GM19043 (cell line): ENCODE results near the gene RAB11FIP4.

Experiments
- ATAC-seq: cut with Tn5 transposase; IDR thresholded peaks from one replicate; pipeline ENCODE4 v1.9.1; 2021; ENCODE audit warnings: low read depth; ENCODE audit not compliant: unreplicated experiment

Gene RAB11FIP4

DNA sequence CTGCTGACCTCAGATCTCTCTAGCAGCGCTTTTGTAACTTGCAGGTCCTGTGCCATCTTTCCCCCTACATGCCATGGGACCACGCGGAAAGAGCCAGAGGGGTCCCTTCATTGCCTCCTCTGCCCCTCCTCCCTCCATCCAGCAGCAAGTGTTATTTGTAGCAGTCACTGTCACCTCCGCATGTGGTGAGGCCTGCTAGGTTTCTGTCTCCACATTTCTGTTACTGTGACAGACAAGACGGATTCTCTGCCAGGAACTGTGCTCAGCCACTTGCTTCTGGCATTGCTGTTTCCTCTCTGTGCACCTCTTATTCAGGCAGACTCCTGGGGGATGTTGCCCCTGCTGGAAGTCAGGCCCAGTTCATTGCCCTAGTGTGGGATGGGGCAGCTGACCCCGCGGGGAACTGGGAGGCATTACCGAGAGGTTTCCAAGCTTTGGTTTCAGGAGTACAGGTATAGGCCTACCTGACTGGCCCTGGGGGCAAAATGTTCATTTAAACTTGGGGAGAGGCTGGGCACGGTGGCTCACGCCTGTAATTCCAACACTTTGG is 61.2 kb downstream of the RAB11FIP4 start:
- no peak for ATAC-seq

DNA sequence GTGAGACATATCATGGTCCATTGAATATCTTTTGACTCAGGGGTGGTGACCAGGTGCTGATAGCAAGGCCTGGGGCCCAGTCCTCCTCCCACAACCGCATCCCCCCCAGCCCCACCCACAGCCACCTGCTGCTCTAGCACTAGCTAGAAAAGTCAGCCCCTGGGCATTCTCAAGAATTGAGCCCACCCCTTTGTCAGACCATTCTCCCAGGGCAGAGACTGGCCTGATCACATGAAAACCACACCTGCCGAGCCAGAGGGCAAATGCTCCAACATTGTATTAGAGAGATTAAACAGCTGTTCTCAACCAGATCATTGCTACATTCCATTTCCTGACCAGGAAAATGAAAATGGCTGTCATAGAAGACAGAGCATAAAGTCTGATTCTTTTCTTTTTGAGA is 62.4 kb downstream of the RAB11FIP4 start:
- ATAC-seq, result no peak

DNA sequence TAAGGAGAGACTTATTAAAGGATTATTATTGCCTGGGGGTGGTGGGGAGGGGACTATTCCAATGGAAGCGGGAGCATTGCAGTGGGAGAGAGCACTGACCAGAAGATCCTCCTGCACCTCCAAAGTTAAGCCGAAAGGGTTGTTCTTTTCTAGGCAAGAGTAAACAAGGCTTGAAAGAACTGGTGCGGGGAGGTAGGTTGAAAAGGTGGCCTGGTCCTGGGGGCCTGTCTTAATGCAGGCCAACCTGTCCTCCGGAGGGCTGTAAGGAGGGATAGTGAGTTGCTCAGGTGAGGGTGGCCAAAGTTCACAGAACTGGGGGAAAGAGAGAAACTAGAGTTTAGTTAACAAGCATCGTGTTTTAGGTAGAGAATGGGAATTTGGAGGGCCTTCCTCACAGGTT is 65.3 kb downstream of the RAB11FIP4 start:
- no peak for ATAC-seq

GRCh38 chr17:31457391-31458234 is 66.1 kb downstream of the RAB11FIP4 start:
- ATAC-seq, result no peak

DNA sequence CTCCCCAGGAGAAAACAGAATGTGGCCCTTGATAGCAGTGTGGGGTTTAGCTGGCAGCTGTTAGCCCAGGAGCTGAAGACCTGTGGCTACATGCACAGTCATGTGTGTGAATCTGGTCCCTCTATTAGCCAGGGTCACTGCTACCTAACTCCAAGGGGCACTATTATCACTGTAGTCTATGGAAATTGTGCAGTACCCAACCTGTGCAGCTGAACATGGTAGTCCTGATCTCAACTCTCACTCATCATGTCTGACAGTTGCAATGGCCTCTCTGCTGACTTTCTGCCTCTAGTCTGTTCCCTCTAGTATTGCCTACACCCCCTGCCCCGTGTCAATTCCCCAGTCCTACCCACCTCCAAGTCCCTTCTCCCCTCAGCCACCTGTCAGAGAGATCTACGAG is 67.4 kb downstream of the RAB11FIP4 start:
- no peak for ATAC-seq

DNA sequence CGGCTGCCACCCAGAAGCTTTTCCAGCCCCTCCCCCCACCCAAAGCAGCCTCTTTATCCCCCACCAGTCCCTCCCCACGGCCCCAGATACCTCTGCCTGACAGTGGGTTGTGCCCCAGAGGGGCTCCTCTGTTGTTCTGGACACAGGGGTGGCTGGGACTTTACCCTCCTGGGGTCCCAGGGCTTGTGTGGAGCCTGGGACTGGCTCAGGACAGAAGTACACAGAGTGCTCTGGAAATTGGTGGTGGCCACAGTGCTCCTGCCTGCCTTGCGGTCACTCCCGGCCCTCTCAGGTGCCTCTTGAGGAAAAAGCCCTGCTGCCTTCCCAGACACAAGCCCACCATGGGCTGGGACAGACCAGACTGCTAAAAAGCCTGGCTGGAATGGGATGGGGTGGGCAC is 68.2 kb downstream of the RAB11FIP4 start:
- no peak for ATAC-seq

GRCh38 chr17:31460226-31460721 is 68.8 kb downstream of the RAB11FIP4 start:
- ATAC-seq, result no peak

- ATAC-seq, result no peak
Measured at GRCh38 chr17:31461227-31461810, 69.8 kb downstream of the RAB11FIP4 start.

GRCh38 chr17:31462261-31462660 is 70.8 kb downstream of the RAB11FIP4 start:
- no peak for ATAC-seq

DNA sequence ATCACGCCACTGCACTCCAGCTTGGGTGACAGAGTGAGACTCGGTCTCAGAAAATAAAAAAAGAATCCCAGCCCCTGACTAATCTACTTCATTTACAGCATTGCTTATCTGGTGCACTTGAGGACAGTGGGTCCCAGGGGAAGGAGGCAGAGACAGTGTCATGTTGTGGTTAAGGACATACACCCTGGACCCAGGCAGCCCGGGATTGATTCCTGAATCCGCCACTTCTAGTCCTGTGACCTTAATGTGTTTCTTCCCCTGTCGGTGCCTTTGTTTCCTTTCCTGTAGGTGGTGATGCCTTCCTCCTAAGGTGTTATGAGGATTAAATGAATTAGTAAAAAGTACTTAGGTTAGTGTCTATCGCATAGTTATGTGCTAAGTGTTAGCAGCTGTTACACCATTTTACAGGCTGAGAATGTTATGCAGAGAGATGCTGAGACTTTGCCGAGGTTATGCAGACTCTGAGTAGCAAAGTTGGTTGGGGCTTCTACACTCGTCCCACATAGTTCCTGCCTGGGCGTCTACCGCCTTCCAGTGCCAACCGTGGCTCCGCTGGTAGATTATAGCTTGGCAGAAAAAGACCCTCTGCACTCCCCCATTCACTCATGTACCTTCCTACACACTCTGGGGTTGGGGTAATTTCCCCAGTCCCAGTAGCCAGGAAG is 74.8 kb downstream of the RAB11FIP4 start:
- ATAC-seq, result no peak

GRCh38 chr17:31467502-31468256 is 76.2 kb downstream of the RAB11FIP4 start:
- no peak for ATAC-seq

GRCh38 chr17:31469959-31470358 is 78.5 kb downstream of the RAB11FIP4 start:
- no peak for ATAC-seq

- no peak for ATAC-seq
Measured at GRCh38 chr17:31470592-31470991, 79.1 kb downstream of the RAB11FIP4 start.

GRCh38 chr17:31472137-31472536 is 80.7 kb downstream of the RAB11FIP4 start:
- no peak for ATAC-seq

DNA sequence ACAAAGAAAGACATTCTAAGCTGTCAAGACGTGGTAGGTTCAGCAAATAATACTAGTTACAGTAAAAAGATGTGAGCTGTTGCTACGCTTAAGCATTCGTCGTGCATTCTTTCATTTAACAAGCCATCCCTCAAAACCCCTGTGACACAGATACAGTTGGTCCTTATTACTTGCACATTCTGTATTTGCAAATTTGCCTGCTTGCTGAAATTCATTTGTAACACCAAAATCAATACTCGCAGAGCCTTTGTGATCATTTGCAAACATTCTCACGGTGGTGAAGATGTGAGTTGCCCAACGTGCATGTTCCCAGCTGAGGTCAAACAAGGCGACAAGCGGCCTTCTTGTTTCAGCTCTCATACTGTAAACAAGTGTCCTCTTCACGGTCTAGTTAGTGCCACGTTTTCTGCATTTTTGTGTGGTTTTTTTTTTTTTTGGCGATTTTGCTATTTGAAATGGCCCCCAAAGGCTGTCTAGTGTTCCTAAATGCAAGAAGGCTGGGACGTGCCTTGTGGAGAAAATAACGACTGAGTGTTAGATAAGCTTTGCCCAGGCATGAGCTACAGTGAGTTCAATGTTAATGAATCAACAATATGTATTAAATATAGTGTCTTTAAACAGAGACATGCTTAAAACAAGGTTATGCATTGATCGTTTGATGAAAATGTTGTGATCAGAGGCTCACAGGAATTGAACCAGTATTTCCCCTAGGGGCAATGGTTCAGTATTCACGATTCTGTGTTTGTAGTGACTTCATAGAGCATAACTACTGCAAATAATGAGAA is 84.1 kb downstream of the RAB11FIP4 start:
- ATAC-seq, result no peak

- no peak for ATAC-seq
Measured at GRCh38 chr17:31476525-31477416, 85.3 kb downstream of the RAB11FIP4 start.

DNA sequence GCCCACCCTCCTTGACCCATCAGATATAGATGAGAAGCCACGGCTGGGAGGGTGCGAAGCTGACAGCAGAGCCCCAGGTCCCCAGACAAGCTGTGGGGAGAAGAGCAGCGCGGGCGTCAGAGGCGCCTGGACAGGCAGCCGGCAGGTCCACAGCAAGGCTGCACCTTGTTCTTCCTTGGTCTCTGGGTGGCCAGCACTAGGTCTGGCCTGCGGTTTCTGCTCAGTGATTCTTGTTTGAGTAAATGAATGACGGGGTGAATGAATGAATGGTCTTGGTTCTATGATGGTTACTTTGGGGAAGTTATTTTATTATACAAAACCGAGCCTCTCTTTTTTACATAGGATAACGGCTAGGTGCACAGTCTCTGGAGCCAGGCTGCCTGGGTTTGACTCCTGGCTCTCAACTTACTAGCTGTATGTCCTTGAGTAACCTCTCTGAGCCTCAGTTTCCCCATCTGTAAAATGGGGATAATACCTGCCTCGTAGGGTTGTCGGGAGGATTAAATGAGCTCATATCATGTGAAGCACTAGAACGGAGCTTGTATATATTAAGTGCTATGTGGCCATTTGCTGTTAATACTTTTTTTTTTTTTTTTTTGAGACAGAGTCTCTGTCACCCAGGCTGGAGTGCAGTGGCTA is 86.1 kb downstream of the RAB11FIP4 start:
- no peak for ATAC-seq

DNA sequence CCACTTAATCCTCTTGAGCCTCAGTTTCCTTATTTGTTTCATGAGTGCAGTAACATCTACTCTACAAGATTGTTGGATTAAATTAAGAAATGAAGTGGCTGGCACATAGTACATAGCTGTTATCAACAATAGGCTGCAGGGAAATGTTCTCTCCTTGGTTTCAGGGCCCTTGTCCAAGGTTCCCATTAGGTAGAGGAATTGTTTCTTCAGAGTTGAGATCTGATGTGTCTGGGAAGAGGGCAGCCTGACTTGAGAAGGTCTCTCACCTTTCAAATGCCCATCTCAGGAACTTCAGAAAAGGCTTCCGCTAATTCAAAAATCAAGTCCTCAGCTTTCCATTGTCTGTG is 87.6 kb downstream of the RAB11FIP4 start:
- no peak for ATAC-seq
